PC-3 (cell line): ENCODE measurements around the gene STARD10. TPM values are rescaled to one million over a fixed set of nuclear protein-coding genes. Genes with fewer than 3 reads are reported as not detected.
"Not testable (repeated sequence)": the region's sequence is repeated elsewhere in the genome, so short reads cannot be mapped to it uniquely, and the experiment has no call there.

ENCODE experiments used
- ATAC-seq: fragments of 200-7000 bp; cut with Tn5 transposase; 2 replicates; pipeline ENCODE4 v1.9.1; 2020; ENCODE audit warnings: mild to moderate bottlenecking, moderate library complexity
- BruUV-seq: library from RNA; stranded (reverse); fragments of 400-500 nt; replicated peaks from 2 replicates; lab custom pipeline; 2021; lab: Mats Ljungman, UMichigan
- CTCF ChIA-PET: fragments of 300-600 bp; sonication (Branson Sonifier 250); formaldehyde crosslinking; loops from one replicate; lab custom pipeline; 2022; ENCODE audit warnings: antibody characterized with exemption; lab: Charles Lee
- POLR2A ChIA-PET: fragments of 300-600 bp; sonication (Branson Sonifier 250); formaldehyde crosslinking; loops from one replicate; lab custom pipeline; 2022; ENCODE audit warnings: antibody characterized with exemption; ENCODE audit not compliant: unreplicated experiment; lab: Charles Lee
- DNase-seq: peaks from one replicate; pipeline ENCODE4 v3.0.0-alpha.2; 2015
- H2AFZ ChIP-seq: fragments of 300-600 bp; sonication (generic); 2 replicates; pipeline ENCODE4 v1.6.0; 2016; ENCODE audit warnings: antibody characterized with exemption, low read length
- H3F3A ChIP-seq: fragments of 300-600 bp; sonication (generic); one replicate; pipeline ENCODE4 v1.6.0; 2017; ENCODE audit warnings: antibody characterized with exemption, low read length, control low read depth, mild to moderate bottlenecking; ENCODE audit not compliant: unreplicated experiment
- H3K27ac ChIP-seq: fragments of 300-600 bp; sonication (generic); 2 replicates; pipeline ENCODE4 v1.5.1; 2016; ENCODE audit warnings: mild to moderate bottlenecking, low read length
- H3K27me3 ChIP-seq: fragments of 300-600 bp; sonication (generic); 2 replicates; pipeline ENCODE4 v1.6.1; 2016; ENCODE audit warnings: low read length, mixed read lengths
- H3K36me3 ChIP-seq: fragments of 300-600 bp; sonication (generic); 2 replicates; pipeline ENCODE4 v1.6.1; 2016; ENCODE audit warnings: low read depth, mixed run types, low read length, mixed read lengths
- H3K4me1 ChIP-seq: fragments of 300-600 bp; sonication (generic); 2 replicates; pipeline ENCODE4 v1.5.1; 2016; ENCODE audit warnings: low read length; ENCODE audit not compliant: insufficient read depth
- H3K4me2 ChIP-seq: fragments of 300-600 bp; sonication (generic); 2 replicates; pipeline ENCODE4 v1.6.0; 2016; ENCODE audit warnings: low read length
- H3K4me3 ChIP-seq: fragments of 300-600 bp; sonication (generic); 2 replicates; pipeline ENCODE4 v1.5.1; 2016; ENCODE audit warnings: mild to moderate bottlenecking, low read length, mixed read lengths
- H3K79me2 ChIP-seq: fragments of 300-600 bp; sonication (generic); 2 replicates; pipeline ENCODE4 v1.6.1; 2017; ENCODE audit warnings: low read length, mixed read lengths
- H3K9ac ChIP-seq: fragments of 300-600 bp; sonication (generic); 2 replicates; pipeline ENCODE4 v1.6.0; 2016; ENCODE audit warnings: mild to moderate bottlenecking, low read length
- H3K9me2 ChIP-seq: fragments of 300-600 bp; sonication (generic); replicated peaks from 2 replicates; pipeline ENCODE4 v1.6.1; 2016; ENCODE audit warnings: mixed run types, low read length, mixed read lengths
- H3K9me3 ChIP-seq: fragments of 300-600 bp; sonication (generic); 2 replicates; pipeline ENCODE4 v1.6.1; 2016; ENCODE audit warnings: low read length, mixed read lengths
- H4K20me1 ChIP-seq: fragments of 300-600 bp; sonication (generic); 2 replicates; pipeline ENCODE4 v1.6.1; 2016; ENCODE audit warnings: low read length, mixed read lengths
- CTCF ChIP-seq: fragments of 300-600 bp; sonication (generic); conservative IDR thresholded peaks from 2 replicates; pipeline ENCODE4 v1.5.1; 2017; ENCODE audit warnings: antibody characterized with exemption, low read depth, mild to moderate bottlenecking, low read length
- EZH2 ChIP-seq: fragments of 300-600 bp; sonication (generic); IDR thresholded peaks from one replicate; pipeline ENCODE4 v1.6.1; 2017; ENCODE audit warnings: antibody characterized with exemption, mild to moderate bottlenecking, low read length; ENCODE audit not compliant: unreplicated experiment
- EZH2phosphoT487 ChIP-seq: fragments of 300-600 bp; sonication (generic); IDR thresholded peaks from 2 replicates; pipeline ENCODE4 v1.6.1; 2018; ENCODE audit warnings: mild to moderate bottlenecking, antibody characterized with exemption, low read length, borderline replicate concordance
- intact Hi-C: fragments of 100-400 bp; cut with micrococcal nuclease; formaldehyde crosslinking; loops from 2 replicates; pipeline ENCODE4 v1.9.0; 2023
- total RNA-seq: library from RNA; depleted of rRNA; stranded (reverse); fragments of >200 nt; gene quantifications from 2 replicates; pipeline ENCODE4 v1.2.3, GENCODE V29; 2014

STARD10 gene
- total RNA-seq, 1 experiment from 2014 or later, result 284 TPM

- CTCF ChIA-PET, result no interaction called here
- H3K4me2 ChIP-seq, result no peak overlapping the region
- ATAC-seq, result no peak
- intact Hi-C loops, result no loop called here
- peak; percentile 1 for DNase-seq
- no peaks in the 10 kb centered on the region for H3K9me2 ChIP-seq
- no peaks in the 10 kb centered on the region for H3K36me3 ChIP-seq
- no peaks in the 10 kb centered on the region for H3K4me1 ChIP-seq
- no peaks in the 10 kb centered on the region for H4K20me1 ChIP-seq
- TF ChIP-seq CTCF, result no peak
- H3K4me3 ChIP-seq, result no peak overlapping the region
- H3K9me3 ChIP-seq, result no peaks in the 10 kb centered on the region
- no peak overlapping the region for H3K9ac ChIP-seq
- no peak overlapping the region for H3K27ac ChIP-seq
- no peaks in the 10 kb centered on the region for H3K79me2 ChIP-seq
- no peak overlapping the region for H2AFZ ChIP-seq
- no peaks in the 10 kb centered on the region for H3F3A ChIP-seq
- no peaks in the 10 kb centered on the region for H3K27me3 ChIP-seq
- POLR2A ChIA-PET, result interaction anchor here (0.6 kb wide), 1 partner anchor 153 kb away, joined by 6 read pairs; no protein-coding TSS in a partner anchor
- no TSS peak for BruUV-seq
These were observed 34.3 kb upstream of the STARD10 start for GRCh38 chr11:72828081-72828567.

GRCh38 chr11:72827656-72828055 is 33.8 kb upstream of the STARD10 start:
- POLR2A ChIA-PET, H3K4me3 ChIP-seq: not testable (repeated sequence)

GRCh38 chr11:72826942-72827480 is 33.2 kb upstream of the STARD10 start:
- intact Hi-C loops, result no loop called here
- Histone ChIP-seq H4K20me1 (no peaks in the 10 kb centered on the region), H2AFZ (no peak overlapping the region), H3K9me3 (no peaks in the 10 kb centered on the region), H3K9me2 (no peaks in the 10 kb centered on the region), H3K4me2 (no peak overlapping the region), H3K27me3 (no peaks in the 10 kb centered on the region), H3K79me2 (no peaks in the 10 kb centered on the region), H3K4me1 (no peaks in the 10 kb centered on the region), H3K27ac (no peak overlapping the region), H3F3A (no peaks in the 10 kb centered on the region), H3K9ac (no peak overlapping the region), H3K4me3 (no peak overlapping the region), H3K36me3 (no peaks in the 10 kb centered on the region)
- DNase-seq (peak; percentile 1), ATAC-seq (no peak)
- TF ChIP-seq CTCF, result no peak
- no peak for TF ChIP-seq EZH2
- TF ChIP-seq EZH2phosphoT487, result no peak
- CTCF ChIA-PET, result no interaction called here
- POLR2A ChIA-PET, result no interaction called here
- BruUV-seq, result no TSS peak

More at GRCh38 chr11:72827656-72828055, 33.8 kb upstream of the STARD10 start:
- intact Hi-C loops, DNase-seq, H3K27me3 ChIP-seq, H3K4me2 ChIP-seq, H3K36me3 ChIP-seq, BruUV-seq, ATAC-seq, H3K4me1 ChIP-seq, H3K9ac ChIP-seq, H3K9me2 ChIP-seq, H3K9me3 ChIP-seq, H4K20me1 ChIP-seq, H3K79me2 ChIP-seq, H2AFZ ChIP-seq, H3F3A ChIP-seq, CTCF ChIA-PET, H3K27ac ChIP-seq: not testable (repeated sequence)
